T-helper 9 cell (primary cell): ENCODE measurements around the gene MRPS27.

Source experiments
- DNase-seq: peaks from one replicate; pipeline ENCODE4 v3.0.0-alpha.2; 2020

The MRPS27 gene

DNA sequence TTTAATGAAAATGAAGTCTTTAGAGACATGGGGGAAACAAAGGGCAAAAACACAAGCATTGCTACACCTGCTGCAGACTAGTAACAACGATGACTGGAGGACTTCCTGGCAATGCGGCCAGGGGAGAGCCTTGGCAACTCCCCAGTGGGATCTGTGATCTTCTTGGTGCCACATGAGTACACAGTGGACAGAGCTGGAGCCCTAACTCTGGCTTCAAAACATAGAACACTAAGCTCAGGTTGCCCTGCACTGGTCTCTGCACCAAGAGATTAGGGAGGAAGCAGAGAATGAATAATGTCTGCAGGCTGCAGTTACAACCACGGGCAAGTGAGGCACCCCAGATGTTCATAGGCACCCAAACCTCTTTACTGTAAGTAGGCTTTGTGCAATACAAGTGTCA, 91.1 kb downstream of the MRPS27 start:
- no peak for DNase-seq

DNA sequence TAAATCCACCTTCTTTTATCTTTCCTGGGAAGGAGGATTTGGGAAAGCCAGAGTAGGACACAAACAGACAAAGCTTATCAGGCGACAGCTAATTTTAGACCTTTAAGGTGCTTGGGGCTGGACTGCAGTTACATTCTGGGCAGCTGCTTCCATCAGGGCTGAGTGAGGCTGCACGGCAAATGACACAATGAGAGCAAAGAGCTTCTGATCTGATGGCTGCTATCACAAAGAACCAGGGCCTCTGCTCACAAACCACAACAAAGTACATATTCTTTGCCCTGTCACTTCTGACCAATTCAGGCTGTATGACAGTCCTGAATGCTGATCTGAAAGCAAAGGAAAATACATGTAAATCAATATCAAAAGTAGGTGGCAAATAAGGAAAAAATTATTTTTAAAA, 93.1 kb downstream of the MRPS27 start:
- DNase-seq, result no peak

DNA sequence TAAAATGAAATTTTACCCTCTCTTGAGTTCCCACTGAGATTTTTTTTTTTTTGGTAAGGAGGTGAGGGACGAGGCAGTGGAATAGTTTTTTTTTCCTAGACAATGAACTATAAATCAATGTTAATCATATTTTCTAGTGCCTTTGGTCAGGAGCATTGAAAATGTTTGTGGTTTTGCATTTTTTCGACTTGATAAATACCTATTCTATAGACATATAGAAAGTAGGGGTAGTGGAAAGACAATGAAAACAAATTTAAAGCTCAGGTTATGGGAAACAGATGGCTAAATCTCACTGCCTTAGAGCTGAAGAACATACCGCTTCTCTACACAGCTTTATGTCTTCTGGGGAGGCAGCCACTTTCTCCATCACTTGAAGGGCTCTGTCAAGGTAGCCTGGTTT, 94.3 kb downstream of the MRPS27 start:
- DNase-seq, result no peak

DNA sequence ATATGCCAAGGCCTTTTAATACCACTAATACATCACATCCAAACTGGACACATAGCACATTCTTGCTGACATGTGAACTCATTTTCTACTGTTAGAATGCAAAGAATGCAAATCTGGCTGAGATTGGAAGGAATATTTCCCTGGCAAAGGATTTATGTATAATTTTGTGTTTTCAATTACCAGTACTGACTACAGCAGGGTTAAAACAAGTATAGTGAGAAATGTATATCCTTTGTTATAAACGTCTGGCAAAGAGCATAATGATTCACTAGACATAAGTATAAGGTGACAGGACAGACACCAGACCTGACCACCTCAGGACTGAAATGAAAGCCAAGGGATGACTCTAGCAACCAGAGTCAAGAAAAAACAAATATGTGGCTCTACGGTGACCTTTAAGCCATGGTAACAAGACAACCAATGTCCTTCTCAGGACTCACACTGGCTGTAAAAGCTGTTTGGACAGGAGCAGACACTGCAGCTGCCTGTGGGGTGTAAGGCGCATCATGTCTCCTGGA, 95.0 kb downstream of the MRPS27 start:
- no peak for DNase-seq

DNA sequence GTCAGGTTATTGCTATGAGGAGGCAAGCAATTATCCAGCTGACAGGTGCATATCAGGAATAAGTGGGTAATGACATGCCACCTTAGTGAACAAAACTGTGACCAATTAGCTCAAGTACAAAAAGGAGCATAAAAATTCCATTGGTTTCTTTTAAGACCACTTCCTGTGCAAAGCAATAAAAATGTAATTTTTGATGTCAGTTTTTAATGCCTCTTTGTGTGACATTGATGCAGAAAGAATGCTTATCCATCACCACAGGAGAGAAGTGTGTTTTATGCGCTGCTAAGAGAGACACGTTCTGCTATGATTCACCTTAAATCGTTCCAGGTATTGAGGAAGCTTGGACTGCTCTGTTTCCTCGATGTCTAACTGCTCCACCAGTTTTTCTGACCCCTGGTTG, 96.7 kb downstream of the MRPS27 start:
- DNase-seq, result no peak

DNA sequence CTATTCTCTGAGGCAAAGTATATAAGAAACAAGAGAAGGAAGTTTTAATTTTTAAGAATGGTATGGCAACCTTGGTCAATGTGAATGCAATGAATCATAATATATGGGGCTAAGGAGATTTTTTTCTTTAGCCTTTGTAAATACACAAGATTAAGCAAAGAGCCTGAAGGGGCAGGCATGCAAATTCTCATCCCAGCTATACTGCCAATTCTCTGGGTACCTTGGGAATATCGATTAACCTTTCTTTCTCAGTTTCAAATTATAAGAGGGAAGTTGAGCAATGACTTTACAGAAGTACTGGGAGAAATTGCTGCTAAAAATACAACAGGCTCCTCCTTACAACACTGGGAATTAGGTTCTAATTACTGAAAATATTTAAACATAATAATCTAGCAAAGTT, 97.5 kb downstream of the MRPS27 start:
- DNase-seq, result no peak

DNA sequence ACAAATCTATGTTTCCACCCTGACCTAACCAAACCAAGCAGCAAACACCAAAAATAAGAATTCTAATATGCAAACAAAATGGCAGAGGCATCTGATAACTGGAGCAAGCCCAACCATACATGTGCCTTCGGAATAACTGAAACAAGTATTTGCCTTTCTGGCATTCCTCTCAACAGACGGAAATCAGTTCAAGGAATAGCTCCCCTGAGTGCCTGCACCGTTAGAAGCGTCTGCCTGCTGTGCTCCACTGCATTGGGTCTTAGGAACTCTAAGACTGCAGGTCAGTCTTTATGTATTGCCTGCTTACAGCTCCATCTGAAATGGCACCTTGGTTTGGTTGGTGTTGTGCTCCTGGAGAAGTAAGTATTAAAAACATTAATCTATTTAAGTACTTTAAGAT, 98.5 kb downstream of the MRPS27 start:
- DNase-seq, result no peak

DNA sequence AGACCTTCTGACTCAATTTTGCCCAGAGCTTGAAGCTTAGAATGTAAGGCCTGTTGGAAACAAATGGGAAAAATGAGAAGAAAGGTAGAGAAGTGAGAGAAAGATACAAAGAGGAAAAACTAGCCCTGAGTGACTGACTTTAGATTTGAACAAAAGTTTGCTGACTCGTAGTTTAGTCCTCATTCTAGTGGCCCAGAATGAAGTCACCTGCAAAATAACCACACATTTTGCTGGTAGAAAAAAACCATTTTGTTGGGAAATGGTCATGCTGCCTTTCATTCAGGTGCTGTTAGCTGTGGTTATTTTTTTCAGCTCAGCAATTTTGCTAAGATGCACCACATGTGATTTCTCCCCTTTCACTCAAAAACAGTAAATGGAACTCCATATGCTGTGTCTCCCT, 98.9 kb downstream of the MRPS27 start:
- no peak for DNase-seq

DNA sequence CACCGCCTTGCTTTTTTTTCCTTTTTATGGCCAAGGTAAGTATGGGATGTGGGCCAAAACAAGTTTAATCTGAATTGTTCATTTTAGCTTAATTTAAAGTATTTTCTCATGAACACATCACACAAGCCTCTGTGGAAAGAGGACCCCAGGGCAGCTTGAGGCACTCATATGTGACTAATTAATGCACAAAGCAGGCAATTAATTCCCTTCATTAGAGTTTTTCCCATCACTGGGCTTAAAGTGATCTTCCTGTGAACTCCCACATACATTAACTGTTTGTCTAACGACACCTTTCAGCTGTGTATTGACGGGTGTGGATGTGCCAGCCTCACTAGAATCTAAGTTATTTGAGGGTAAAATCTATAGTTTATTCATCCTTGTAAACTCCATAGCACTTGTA, 103.3 kb downstream of the MRPS27 start:
- no peak for DNase-seq

DNA sequence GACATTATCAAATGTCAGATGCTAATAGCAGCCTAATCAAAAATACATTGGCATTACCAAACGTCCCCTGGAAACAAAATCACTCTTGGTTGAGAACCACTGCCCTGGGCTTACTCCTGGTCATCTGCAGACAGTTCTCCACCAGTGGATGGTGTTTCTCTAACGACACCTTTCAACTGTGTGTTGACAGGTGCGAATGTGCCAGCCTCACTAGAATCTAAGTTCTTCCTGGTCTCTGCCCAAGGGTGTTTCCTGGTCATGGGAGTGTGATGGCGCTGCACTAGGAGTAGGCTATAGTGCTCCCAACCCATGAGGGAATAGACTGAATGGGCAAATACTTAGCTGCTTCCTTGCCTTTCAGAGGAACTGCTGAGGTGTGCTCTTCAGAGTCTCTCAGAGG, 105.9 kb downstream of the MRPS27 start:
- DNase-seq, result no peak

DNA sequence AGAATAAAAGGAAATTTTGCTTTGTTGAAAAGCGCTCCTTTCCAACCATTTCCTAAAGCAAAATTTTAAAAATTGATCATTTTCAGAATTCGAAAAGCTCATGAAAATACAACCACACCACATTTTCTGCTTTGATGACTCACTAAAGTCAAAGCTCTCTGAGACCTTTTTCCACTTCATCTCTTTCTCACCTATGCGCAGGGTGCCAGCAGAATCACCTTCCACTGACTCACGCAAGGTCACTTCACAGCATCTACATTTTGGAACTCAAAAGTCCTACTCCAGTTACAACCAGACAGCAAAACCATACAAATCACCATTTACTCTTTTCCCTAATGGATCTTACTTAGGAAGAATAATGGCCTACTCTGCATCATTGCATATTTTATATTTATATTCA, 106.6 kb downstream of the MRPS27 start:
- DNase-seq, result no peak

DNA sequence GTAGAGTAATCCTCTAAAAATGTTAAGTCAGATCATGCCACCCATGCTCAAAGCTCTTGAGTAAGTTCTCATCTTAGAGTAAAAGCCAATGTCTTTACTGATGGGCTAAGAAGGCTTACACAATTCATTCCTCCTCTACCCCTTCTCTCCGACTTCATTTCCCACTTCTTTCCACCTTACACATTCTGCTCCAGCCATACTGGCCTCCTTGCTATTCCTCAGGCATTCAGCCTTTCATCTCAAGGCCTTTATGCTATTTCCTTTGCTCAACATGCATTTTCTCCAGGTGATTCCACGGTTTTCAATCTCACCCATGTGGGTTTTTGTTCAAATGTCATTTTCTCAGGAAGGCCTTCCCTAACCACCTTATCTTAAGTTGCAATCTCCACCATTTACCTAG, 107.9 kb downstream of the MRPS27 start:
- DNase-seq, result no peak

DNA sequence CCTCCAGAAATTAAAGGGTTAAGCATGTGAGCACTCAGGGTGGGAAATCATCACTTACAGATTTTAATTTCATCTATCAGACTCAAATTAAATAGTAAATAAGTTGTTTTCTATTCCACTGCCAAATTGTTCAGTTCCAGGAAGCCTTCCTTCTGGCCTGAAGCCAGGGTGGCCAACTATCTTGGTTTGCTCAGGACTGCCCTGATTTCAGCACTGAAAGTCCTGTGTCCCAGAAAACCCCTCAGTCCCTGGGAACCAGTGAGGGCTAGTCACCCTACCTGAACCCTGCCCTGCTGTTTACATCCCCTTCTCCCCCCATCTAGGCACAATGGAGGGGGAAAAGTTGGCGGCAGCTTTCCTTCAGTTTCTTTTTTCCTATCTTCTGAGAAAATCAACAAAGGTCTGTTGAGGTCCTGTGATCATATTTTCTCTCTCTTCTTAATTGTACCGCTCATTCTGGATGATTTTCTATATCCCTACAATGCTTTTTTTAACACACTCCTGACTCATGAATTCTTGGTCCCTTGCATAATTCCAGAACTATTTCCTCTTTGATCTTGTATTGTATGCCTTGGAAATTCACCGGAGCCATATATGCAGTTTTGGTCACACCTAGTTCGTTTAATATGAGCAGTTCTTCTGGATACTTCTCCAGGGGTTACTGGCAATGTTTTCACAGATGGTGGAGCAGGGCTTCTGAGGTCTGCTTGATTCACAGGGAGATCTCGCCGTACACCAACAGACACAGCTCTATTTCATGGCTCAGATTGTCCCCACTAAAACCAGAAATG, 109.0 kb downstream of the MRPS27 start:
- DNase-seq, result no peak

DNA sequence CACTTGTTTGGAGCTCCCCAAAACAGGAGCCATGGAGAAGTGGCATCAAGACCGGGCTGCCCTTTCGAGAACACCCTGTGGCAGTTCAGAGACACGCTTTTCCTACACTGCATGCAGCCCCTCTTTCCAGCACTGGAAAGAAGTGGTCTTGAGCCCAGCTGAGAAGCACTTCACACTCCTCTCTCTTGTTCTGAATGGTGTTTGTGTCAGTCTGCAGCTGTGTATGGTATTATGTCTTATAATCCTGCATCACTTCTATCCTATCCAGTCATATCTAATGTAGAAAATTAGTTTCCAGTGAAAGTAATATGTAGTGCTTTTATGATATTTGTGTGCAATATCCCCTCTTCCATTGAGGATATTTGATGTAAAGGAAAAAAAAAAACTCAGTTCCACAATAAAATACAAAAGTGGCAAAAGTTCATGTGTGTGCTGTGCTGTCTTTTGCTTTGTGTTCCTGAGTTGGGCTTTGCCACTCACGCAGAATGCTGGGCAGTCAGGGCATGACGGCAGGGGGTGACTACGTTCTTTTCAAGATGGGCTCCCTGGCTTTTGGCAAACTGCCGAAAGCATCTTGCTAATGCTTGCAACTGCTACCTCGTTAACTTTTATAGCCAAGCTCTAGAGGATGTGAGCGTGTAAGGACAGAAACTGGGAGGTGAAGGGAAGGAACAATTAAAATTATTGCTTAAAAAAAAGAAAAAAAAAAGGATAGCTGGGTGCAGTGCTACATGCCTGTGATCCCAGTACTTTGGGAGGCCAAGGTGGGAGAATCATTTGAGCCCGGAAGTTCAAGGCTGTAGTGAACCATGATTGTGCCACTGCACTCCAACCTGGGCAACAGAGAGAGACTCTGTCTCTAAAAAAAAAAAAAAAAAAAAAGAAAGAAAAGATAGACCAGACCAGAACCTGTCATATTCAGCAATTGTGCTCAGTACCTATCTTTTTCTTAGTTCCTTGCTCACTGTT, 110.6 kb downstream of the MRPS27 start:
- DNase-seq, result no peak

DNA sequence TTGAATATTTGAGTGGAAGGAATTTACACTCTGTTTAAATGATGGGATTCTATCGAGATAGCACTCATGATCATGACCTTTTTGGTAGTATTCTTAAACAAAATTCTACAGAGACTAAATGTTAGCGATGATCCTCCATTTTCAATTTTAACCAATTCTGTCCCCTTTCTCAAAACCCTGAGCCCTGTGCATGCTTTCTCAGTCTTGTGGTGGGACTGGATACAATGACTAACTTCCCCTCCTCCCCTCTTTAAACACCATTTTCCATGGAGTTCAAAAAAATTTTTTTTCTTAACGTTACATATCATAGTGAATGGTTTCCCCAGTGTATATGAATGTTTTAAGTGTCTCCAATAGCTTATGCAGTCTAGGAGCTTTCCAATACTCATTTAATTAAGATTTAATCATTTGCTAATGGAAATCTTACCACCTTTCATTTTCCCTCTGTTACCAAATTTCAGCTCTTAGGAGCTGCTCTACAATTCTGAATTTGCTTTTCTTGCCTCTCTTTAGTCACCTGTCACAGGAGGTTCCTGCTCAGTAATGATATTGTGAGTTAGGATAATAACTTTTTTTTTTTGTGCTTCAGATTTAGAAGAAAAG, 111.6 kb downstream of the MRPS27 start:
- DNase-seq, result no peak

DNA sequence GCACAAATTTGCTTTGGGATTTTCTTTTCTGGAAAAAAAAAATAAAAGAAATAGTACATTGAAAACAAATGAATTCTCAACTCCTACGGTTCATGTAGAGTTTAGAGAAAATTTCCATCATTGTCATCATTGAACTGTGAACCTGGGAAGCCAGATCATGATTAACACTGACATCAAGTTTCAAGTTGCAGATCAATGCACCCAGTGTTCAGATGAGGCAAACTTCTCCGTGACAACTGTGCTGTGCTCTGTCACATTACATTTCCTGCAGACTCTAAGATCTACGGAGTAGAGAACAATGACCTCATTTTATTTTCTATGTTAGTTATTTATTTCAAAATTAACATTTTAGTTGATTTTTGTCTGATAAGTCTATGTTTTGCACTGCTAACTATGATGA, 113.0 kb downstream of the MRPS27 start:
- no peak for DNase-seq

DNA sequence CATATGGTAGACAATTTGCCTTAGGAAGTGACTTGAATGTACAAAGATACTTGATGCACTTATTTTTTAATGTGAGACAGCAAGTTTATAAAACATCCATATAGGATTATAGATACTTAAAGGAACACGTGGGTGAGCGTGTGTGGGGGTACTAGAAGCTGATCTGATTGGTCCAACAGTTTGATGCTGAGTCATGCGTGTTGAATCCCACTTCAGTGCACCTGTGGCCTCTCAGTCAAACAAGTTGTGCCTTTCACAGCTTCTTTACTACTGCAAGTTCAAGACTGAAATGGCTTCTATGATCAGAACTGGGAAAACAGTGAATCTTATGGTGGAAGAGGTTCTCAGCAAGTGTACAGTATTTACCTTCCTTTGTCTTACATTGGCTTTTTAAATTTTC, 113.9 kb downstream of the MRPS27 start:
- no peak for DNase-seq

DNA sequence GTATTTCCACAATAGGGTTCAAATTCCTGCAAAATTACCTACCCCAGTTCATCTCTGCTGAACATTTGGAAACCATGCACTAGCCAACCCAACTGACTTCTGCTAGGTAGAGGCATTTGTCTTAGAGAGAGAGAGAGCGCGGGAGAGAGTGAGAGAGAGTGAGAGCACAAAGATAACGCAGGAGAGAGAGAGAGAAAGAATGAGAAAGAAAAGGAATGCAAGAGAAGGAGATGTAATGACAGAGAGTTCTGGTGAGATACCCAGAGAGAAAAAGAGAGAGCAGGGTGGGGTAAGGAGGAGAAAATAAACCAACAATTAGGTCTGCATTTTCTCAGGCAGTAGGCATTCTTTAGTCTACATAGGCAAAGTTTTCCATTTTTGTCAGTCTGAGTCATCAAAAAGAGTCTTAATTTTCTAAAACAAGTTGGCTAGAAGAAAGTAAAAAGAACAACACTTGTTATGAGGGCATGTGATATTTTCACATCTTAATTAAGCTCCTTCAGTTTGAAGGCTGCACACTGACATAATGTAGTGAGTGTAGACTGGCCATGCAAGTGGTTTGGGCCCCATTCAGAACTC, 114.5 kb downstream of the MRPS27 start:
- DNase-seq, result no peak

DNA sequence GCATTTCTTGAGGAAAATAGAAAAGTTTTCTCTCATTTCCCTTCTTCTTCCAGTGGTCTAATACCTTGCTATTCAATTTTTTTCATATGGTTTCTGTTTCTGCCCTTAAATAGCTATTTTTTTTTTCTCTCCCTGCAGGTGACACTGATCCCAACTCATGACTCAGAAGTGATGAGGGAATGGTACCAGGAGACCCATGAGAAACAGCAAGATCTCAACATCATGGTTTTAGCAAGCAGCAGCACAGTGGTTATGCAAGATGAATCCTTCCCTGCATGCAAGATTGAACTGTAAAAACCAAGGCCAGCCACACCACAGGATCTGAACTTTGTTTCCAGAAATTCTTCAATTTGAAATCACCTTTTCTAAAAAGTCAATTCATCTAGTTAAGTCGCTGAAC, 115.1 kb downstream of the MRPS27 start:
- no peak for DNase-seq

DNA sequence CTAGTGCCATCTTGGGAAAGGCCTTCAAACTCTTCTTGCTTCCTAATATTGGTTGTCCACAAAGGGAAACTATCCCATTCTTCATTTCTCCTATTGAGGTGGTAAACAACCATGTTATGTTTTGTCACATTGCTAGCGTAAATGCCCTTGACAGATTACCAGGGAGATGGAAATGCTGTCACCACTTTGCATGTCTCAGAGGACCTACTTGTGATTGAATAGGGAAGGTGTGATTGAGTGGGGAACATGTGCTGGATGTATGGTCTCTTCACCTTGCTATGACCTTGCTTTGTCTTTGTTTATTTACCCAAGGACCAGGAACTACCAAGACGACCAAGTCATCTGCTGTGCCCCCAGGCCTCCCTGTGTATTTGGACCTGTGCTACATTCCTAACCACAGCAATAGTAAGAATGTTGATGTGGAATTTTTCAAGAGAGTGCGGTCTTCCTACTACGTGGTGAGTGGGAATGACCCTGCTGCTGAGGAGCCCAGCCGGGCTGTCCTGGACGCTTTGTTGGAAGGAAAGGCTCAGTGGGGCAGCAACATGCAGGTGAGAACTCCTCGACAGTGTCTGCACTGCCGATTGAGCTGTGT, 116.7 kb downstream of the MRPS27 start:
- DNase-seq, result no peak

DNA sequence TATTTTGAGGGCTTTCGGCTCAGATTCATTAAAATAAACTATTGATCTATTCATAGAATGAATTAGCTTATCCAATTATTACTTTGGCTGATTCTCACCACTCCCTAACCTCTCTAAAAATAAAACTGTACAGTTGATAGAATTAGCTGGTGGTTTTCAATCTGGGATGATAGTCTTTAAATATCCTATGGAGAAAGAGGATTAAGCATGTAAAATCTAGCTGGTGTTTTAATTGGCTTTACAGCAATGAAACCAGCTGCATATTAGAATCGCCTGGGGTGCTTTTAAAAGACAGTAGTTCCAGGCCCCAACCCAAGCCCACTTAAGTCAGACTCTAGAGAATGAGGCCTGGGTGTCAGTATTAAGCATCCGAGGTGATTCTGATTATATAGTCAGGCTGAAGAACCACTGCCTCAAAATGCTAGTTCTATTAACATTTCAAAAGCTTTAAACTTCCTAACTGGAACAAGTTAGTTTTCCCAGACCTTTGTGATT, 117.7 kb downstream of the MRPS27 start:
- no peak for DNase-seq

DNA sequence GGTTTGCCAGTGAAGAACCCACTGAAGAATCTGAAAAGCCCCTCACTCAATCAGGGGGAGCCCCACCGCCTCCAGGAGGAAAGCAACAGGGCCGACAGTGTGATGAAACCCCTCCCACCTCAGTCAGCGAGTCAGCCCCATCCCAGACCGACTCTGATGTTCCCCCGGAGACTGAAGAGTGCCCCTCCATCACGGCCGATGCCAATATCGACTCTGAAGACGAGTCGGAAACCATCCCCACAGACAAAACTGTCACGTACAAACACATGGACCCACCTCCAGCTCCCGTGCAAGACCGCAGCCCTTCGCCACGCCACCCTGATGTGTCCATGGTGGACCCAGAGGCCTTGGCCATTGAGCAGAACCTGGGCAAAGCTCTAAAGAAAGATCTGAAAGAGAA, 120.4 kb downstream of the MRPS27 start:
- DNase-seq, result no peak
